NCI-H1092 (cell line): ENCODE data around the gene STK35.

Experiments used
- DNase-seq: peaks from one replicate; lab custom pipeline; 2025; lab: John Stamatoyannopoulos, UW

STK35 gene

GRCh38 chr20:2135013-2135412, 33.4 kb downstream of the STK35 start:
- no peak for DNase-seq

GRCh38 chr20:2136275-2136674, 34.6 kb downstream of the STK35 start:
- peak; percentile 25 for DNase-seq

- no peak for DNase-seq
Measured at GRCh38 chr20:2137552-2138201, 36.0 kb downstream of the STK35 start.

- no peak for DNase-seq
Measured at GRCh38 chr20:2138396-2138795, 36.8 kb downstream of the STK35 start.

- DNase-seq: no peak
Measured at GRCh38 chr20:2139250-2139649, 37.6 kb downstream of the STK35 start.

- no peak for DNase-seq
Measured at GRCh38 chr20:2139736-2140135, 38.1 kb downstream of the STK35 start.

GRCh38 chr20:2140561-2140960, 38.9 kb downstream of the STK35 start:
- no peak for DNase-seq

- DNase-seq: no peak
Measured at GRCh38 chr20:2141600-2142575, 40.3 kb downstream of the STK35 start.

- DNase-seq: no peak
Measured at GRCh38 chr20:2142649-2143048, 41.0 kb downstream of the STK35 start.

GRCh38 chr20:2143594-2143993, 42.0 kb downstream of the STK35 start:
- DNase-seq: no peak

- DNase-seq: no peak
Measured at GRCh38 chr20:2144850-2145249, 43.2 kb downstream of the STK35 start.

- no peak for DNase-seq
Measured at GRCh38 chr20:2145376-2145775, 43.7 kb downstream of the STK35 start.

- DNase-seq: no peak
Measured at GRCh38 chr20:2146080-2146867, 44.6 kb downstream of the STK35 start.

GRCh38 chr20:2149507-2149906, 47.9 kb downstream of the STK35 start:
- no peak for DNase-seq

GRCh38 chr20:2150660-2151059, 49.0 kb downstream of the STK35 start:
- no peak for DNase-seq

- DNase-seq: no peak
Measured at GRCh38 chr20:2151858-2152281, 50.2 kb downstream of the STK35 start.

- no peak for DNase-seq
Measured at GRCh38 chr20:2152317-2152716, 50.7 kb downstream of the STK35 start.

GRCh38 chr20:2153326-2153725, 51.7 kb downstream of the STK35 start:
- DNase-seq: no peak

- DNase-seq: no peak
Measured at GRCh38 chr20:2156224-2156623, 54.6 kb downstream of the STK35 start.

- no peak for DNase-seq
Measured at GRCh38 chr20:2156666-2157624, 55.3 kb downstream of the STK35 start.

GRCh38 chr20:2162125-2162822, 60.6 kb downstream of the STK35 start:
- DNase-seq: no peak
